HepG2 (cell line): ENCODE results near the gene LRRC25. TPM values are rescaled to one million over a fixed set of nuclear protein-coding genes. Genes with fewer than 3 reads are reported as not detected.
A peak's percentile ranks its signal among the peaks of the same experiment; 100 is the strongest.

Experiments
- FOXC1 ChIP-seq: sonication (generic); formaldehyde crosslinking; IDR thresholded peaks from 2 replicates; pipeline ENCODE4 v1.8.0; 2022; ENCODE audit warnings: mild to moderate bottlenecking, missing genetic modification reagents, borderline replicate concordance
- HES4 ChIP-seq: sonication (generic); formaldehyde crosslinking; IDR thresholded peaks from 2 replicates; pipeline ENCODE4 v1.9.0; 2021; ENCODE audit warnings: mild to moderate bottlenecking, missing genetic modification reagents, borderline replicate concordance
- HOXA9 ChIP-seq: sonication (generic); formaldehyde crosslinking; IDR thresholded peaks from 2 replicates; pipeline ENCODE4 v1.8.1; 2022; ENCODE audit warnings: missing genetic modification reagents, mild to moderate bottlenecking, moderate library complexity, borderline replicate concordance
- IRX3 ChIP-seq: sonication (generic); formaldehyde crosslinking; IDR thresholded peaks from 2 replicates; pipeline ENCODE4 v1.8.1; 2023; ENCODE audit warnings: mild to moderate bottlenecking, low read depth, missing genetic modification reagents, borderline replicate concordance
- KAT7 ChIP-seq: IDR thresholded peaks from 2 replicates; pipeline ENCODE4 v1.6.1; 2018; ENCODE audit warnings: borderline replicate concordance, missing compliant biosample characterization
- KDM1A ChIP-seq: IDR thresholded peaks from 2 replicates; pipeline ENCODE4 v1.6.1; 2016; ENCODE audit warnings: missing compliant biosample characterization
- MED8 ChIP-seq: sonication (generic); formaldehyde crosslinking; IDR thresholded peaks from 2 replicates; pipeline ENCODE4 v1.8.1; 2023; ENCODE audit warnings: mild to moderate bottlenecking, missing genetic modification reagents; ENCODE audit not compliant: insufficient replicate concordance
- MLLT10 ChIP-seq: sonication (generic); formaldehyde crosslinking; IDR thresholded peaks from 2 replicates; pipeline ENCODE4 v1.4.0; 2020; ENCODE audit warnings: missing genetic modification reagents
- MTF1 ChIP-seq: sonication (generic); formaldehyde crosslinking; IDR thresholded peaks from 2 replicates; pipeline ENCODE4 v1.5.0; 2020; ENCODE audit warnings: missing genetic modification reagents
- PAX8 ChIP-seq: sonication (generic); formaldehyde crosslinking; IDR thresholded peaks from 2 replicates; pipeline ENCODE4 v1.8.0; 2022; ENCODE audit warnings: mild to moderate bottlenecking, missing genetic modification reagents, borderline replicate concordance
- ZBTB7B ChIP-seq: sonication (generic); formaldehyde crosslinking; IDR thresholded peaks from 2 replicates; pipeline ENCODE4 v1.4.0; 2020; ENCODE audit warnings: missing genetic modification reagents
- ZNF296 ChIP-seq: sonication (generic); formaldehyde crosslinking; conservative IDR thresholded peaks from 2 replicates; pipeline ENCODE4 v1.5.0; 2020; ENCODE audit warnings: mild to moderate bottlenecking, missing genetic modification reagents
- ZNF557 ChIP-seq: sonication (generic); formaldehyde crosslinking; IDR thresholded peaks from 2 replicates; pipeline ENCODE4 v1.4.0; 2020; ENCODE audit warnings: missing genetic modification reagents
- ZNF75D ChIP-seq: sonication (generic); formaldehyde crosslinking; IDR thresholded peaks from 2 replicates; pipeline ENCODE4 v1.8.1; 2023; ENCODE audit warnings: missing genetic modification reagents, mild to moderate bottlenecking, borderline replicate concordance
- ZSCAN25 ChIP-seq: sonication (generic); formaldehyde crosslinking; IDR thresholded peaks from 2 replicates; pipeline ENCODE4 v1.8.0; 2022; ENCODE audit warnings: mild to moderate bottlenecking, missing genetic modification reagents
- polyA plus RNA-seq, 8 experiments: library from polyadenylated mRNA; depleted of rRNA in 3 of 8; stranded (reverse) in 7 of 8; unstranded in 1 of 8; fragments of >200 nt; fragmentation: Illumina TruSeq in 4 of 8; extraction: Trizol in 4 of 8; gene quantifications; 2 replicates each; pipeline versions ENCODE4 v1.2.1 to v1.2.3, GENCODE V29; 2011 to 2016; ENCODE audit warnings: low read depth in 4 of 8, missing spikeins in 1 of 8, mixed read lengths in 1 of 8; ENCODE audit not compliant: insufficient read depth in 1 of 8
- total RNA-seq, 5 experiments: library from RNA; depleted of rRNA; stranded (reverse); fragments of >200 nt; fragmentation: Illumina TruSeq; extraction: Trizol; gene quantifications; 2 replicates each; pipeline ENCODE4 v1.2.3, GENCODE V29; 2016; ENCODE audit warnings: low read depth in 1 of 5
- TF ChIP-seq, protein P1 (sequence below): sonication (generic); formaldehyde crosslinking; IDR thresholded peaks from 2 replicates; pipeline ENCODE4 v1.5.0; 2020; ENCODE audit warnings: missing genetic modification reagents
- TF ChIP-seq, protein P2 (sequence below): sonication (generic); formaldehyde crosslinking; IDR thresholded peaks from 2 replicates; pipeline ENCODE4 v1.5.1; 2020; ENCODE audit warnings: missing genetic modification reagents, mild to moderate bottlenecking, borderline replicate concordance
- TF ChIP-seq, protein P3 (sequence below): sonication (generic); formaldehyde crosslinking; IDR thresholded peaks from 2 replicates; pipeline ENCODE4 v1.8.1; 2023; ENCODE audit warnings: mild to moderate bottlenecking, moderate library complexity, missing genetic modification reagents
- TF ChIP-seq, protein P4 (sequence below): sonication (generic); formaldehyde crosslinking; IDR thresholded peaks from 2 replicates; pipeline ENCODE4 v1.8.0; 2022; ENCODE audit warnings: mild to moderate bottlenecking, missing genetic modification reagents, borderline replicate concordance
- TF ChIP-seq, protein P5 (sequence below): fragments of 450-650 bp; IDR thresholded peaks from 2 replicates; pipeline ENCODE4 v1.6.1; 2017; ENCODE audit warnings: mild to moderate bottlenecking
- TF ChIP-seq, protein P6 (sequence below): sonication (generic); formaldehyde crosslinking; IDR thresholded peaks from 2 replicates; pipeline ENCODE4 v1.4.0; 2020; ENCODE audit warnings: missing genetic modification reagents

LRRC25 gene
- total and polyA plus RNA-seq, 2 of the 13 experiments (the other 11 are each of a cell fraction or from before 2014, with no cell fraction given), result 0.13 to 0.53 TPM

DNA sequence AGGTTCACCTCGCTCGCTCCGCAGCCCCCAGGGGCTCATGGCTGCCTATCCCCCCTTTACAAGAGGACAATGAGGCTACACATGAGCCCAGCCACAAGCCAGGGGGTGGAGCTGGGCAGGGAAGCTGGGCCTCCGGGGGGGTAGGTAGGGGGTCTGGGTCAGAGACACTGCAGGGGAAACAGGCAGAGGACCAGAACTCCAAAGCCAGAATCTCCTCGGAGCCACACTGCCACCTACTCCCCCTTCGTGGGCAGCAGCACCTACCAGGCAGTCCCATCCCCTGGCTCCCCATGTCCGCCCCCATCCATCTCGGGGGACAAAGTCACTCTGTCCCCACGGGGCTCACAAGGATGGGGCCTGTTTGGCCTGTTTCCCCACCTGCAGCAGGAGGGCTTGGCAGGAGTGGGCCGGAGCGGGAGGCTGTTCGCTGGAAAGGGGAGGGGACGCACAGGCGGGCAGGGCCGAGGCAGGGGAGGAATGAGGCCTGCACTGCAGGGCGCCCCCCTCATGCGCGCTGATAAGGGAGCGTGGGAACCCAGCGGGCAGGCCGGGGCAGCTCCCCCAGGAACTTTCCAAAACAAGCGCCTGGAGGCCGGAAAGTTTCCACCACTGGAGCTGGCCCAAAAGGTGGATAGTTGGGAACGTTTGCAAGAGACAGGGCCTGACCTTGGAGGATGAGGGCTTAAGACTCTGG lies 41.1 kb upstream of the LRRC25 start (continued):
- TF ChIP-seq KAT7 (CRISPR knock-in tag) (no peak), ZBTB7B (CRISPR knock-in tag) (peak; percentile 96), MTF1 (CRISPR knock-in tag) (no peak), ZNF75D (no peak), KDM1A (CRISPR knock-in tag) (no peak), MLLT10 (no peak), HES4 (CRISPR knock-in tag) (no peak), HOXA9 (CRISPR knock-in tag) (no peak), FOXC1 (CRISPR knock-in tag) (no peak), ZNF296 (CRISPR knock-in tag) (no peak), ZNF557 (CRISPR knock-in tag) (no peak), IRX3 (CRISPR knock-in tag) (no peak), ZSCAN25 (CRISPR knock-in tag) (peak; percentile 74), MED8 (no peak), PAX8 (CRISPR knock-in tag) (no peak)
- TF ChIP-seq, protein P1, sequence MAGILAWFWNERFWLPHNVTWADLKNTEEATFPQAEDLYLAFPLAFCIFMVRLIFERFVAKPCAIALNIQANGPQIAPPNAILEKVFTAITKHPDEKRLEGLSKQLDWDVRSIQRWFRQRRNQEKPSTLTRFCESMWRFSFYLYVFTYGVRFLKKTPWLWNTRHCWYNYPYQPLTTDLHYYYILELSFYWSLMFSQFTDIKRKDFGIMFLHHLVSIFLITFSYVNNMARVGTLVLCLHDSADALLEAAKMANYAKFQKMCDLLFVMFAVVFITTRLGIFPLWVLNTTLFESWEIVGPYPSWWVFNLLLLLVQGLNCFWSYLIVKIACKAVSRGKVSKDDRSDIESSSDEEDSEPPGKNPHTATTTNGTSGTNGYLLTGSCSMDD (CRISPR knock-in tag), result no peak
- TF ChIP-seq, protein P2, sequence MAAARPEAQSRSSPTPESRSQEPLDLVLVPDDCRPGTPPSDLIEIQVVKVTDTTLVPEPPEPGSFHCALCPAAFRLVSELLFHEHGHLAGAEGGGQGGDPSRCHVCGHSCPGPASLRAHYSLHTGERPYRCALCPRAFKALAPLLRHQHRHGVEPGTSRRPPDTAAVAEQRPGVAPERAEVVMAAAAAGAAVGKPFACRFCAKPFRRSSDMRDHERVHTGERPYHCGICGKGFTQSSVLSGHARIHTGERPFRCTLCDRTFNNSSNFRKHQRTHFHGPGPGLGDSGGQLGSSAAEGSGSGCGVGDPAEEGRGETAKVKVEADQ, result 0 out of 2 replicates have a peak, but pooled peaks have one; percentile 61
- TF ChIP-seq, protein P3, sequence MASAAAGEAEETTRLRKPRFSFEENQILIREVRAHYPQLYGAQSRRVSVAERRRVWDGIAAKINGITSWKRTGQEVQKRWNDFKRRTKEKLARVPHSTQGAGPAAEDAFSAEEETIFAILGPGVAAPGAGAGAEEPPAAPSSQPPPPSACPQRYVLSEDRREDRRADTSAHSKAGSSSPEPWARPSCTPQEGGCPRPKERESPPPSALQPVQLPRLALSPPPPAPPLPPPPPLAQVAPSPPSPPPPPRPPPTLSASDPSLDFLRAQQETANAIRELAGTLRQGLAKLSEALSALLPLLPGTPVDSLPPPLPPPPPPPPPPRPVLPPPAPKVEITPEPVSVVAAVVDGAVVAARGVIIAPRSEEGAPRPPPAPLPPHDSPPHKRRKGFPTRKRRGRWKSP (CRISPR knock-in tag), result no peak
- TF ChIP-seq, protein P4, sequence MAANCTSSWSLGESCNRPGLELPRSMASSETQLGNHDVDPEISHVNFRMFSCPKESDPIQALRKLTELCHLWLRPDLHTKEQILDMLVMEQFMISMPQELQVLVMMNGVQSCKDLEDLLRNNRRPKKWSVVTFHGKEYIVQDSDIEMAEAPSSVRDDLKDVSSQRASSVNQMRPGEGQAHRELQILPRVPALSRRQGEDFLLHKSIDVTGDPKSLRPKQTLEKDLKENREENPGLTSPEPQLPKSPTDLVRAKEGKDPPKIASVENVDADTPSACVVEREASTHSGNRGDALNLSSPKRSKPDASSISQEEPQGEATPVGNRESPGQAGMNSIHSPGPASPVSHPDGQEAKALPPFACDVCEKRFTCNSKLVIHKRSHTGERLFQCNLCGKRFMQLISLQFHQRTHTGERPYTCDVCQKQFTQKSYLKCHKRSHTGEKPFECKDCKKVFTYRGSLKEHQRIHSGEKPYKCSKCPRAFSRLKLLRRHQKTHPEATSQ (CRISPR knock-in tag), result no peak; the same call in 1 of the 2 replicates
- TF ChIP-seq, protein P5, sequence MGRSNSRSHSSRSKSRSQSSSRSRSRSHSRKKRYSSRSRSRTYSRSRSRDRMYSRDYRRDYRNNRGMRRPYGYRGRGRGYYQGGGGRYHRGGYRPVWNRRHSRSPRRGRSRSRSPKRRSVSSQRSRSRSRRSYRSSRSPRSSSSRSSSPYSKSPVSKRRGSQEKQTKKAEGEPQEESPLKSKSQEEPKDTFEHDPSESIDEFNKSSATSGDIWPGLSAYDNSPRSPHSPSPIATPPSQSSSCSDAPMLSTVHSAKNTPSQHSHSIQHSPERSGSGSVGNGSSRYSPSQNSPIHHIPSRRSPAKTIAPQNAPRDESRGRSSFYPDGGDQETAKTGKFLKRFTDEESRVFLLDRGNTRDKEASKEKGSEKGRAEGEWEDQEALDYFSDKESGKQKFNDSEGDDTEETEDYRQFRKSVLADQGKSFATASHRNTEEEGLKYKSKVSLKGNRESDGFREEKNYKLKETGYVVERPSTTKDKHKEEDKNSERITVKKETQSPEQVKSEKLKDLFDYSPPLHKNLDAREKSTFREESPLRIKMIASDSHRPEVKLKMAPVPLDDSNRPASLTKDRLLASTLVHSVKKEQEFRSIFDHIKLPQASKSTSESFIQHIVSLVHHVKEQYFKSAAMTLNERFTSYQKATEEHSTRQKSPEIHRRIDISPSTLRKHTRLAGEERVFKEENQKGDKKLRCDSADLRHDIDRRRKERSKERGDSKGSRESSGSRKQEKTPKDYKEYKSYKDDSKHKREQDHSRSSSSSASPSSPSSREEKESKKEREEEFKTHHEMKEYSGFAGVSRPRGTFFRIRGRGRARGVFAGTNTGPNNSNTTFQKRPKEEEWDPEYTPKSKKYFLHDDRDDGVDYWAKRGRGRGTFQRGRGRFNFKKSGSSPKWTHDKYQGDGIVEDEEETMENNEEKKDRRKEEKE, result no peak
- TF ChIP-seq, protein P6, sequence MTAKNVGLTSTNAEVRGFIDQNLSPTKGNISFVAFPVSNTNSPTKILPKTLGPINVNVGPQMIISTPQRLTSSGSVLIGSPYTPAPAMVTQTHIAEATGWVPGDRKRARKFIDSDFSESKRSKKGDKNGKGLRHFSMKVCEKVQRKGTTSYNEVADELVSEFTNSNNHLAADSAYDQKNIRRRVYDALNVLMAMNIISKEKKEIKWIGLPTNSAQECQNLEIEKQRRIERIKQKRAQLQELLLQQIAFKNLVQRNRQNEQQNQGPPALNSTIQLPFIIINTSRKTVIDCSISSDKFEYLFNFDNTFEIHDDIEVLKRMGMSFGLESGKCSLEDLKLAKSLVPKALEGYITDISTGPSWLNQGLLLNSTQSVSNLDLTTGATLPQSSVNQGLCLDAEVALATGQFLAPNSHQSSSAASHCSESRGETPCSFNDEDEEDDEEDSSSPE (CRISPR knock-in tag), result peak; percentile 27; the same call in 1 of the 2 replicates
